Renal cortex interstitium (tissue), 11 donors: ENCODE results near the gene TTC33. TPM values are rescaled to one million over a fixed set of nuclear protein-coding genes. Genes with fewer than 3 reads are reported as not detected.
A peak's percentile ranks its signal among the peaks of the same experiment; 100 is the strongest.
"Not testable (repeated sequence)": the region's sequence is repeated elsewhere in the genome, so short reads cannot be mapped to it uniquely, and the experiment has no call there.

Source experiments
- DNase-seq, 11 donors: peaks; one replicate each; pipeline ENCODE4 v3.0.0-alpha.2; 2013; ENCODE audit warnings: low read depth in 9 of 11, low spot score in 4 of 11; ENCODE audit errors: extremely low read depth in 1 of 11
- polyA plus RNA-seq, 3 donors: library from polyadenylated mRNA; unstranded; fragments of 120-200 nt; gene quantifications; one replicate each; pipeline ENCODE4 v1.2.1, GENCODE V29; 2013; ENCODE audit not compliant: insufficient read length in 3 of 3

Gene TTC33
- polyA plus RNA-seq, 3 donors, result 33.3 to 39.8 (median 34.2) TPM

- not testable (repeated sequence) for DNase-seq
Measured at GRCh38 chr5:40786664-40787063, 30.9 kb upstream of the TTC33 start.

DNA sequence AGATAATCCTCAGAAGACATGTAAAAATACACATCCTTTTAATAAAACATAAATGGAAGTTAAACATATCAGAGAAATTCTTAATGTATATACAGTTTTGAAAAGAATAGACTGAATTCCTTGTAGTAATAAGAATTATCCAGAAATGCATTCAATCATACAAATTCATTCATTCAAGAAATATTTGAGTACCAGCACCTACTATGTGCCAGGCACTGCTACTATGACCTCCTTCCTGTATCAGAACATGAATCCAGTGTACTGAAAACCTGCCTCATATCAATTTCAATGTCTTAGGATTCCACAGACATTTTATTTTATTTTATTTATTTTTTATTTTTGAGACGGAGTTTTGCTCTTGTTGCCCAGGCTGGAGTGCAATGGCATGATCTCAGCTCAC, 29.2 kb upstream of the TTC33 start:
- DNase-seq, result no peak

DNA sequence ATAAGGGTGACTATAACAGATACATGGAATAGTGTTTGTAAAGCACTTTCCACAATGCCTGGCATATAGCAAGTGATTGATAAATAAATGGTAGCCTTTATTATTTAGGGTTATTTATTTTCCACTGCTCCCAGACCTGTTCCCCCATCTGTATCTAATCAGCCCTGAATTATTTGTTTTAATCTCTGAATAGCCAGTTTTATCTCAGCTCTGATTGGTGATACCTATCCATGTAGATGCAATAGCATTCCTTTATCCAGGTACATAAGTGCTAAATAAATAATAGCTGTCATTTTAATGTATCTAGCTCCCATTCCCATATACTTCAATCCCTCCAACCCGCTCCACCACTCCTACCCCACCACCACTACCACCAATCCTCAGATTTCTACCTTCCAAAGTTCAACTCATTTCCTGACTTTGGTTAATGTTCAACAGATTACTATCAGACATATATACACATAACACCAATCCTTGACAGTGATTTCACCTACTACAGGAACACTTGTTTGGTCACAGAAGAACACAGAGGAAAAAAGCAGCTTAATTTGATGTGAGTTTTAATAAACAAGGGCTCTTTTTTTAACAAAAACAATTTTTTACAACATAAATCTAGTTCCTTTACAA, 28.4 kb upstream of the TTC33 start:
- peak in 1 of 11 donors; percentile 28 for DNase-seq

- no peak for DNase-seq
Measured at GRCh38 chr5:40781843-40782409, 26.2 kb upstream of the TTC33 start.

GRCh38 chr5:40780858-40781257, 25.1 kb upstream of the TTC33 start:
- no peak for DNase-seq

DNA sequence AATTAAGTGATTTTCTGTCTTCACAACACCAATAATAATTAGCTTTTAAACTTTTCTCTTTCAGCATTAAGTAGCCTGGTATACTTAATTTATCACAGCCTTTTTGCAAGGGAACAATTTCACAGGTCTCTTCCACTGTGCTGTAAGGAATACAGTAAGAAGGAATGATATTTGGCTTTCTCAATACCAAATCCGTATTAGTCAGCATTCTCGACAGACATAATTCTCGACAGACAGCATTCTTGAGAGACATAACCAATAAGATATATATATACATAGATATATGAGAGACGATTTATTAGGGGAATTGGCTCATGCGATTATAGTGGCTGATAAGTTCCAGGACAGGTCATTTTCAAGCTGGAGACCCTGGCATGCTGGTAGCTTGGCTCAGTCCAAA, 24.4 kb upstream of the TTC33 start:
- no peak for DNase-seq

DNA sequence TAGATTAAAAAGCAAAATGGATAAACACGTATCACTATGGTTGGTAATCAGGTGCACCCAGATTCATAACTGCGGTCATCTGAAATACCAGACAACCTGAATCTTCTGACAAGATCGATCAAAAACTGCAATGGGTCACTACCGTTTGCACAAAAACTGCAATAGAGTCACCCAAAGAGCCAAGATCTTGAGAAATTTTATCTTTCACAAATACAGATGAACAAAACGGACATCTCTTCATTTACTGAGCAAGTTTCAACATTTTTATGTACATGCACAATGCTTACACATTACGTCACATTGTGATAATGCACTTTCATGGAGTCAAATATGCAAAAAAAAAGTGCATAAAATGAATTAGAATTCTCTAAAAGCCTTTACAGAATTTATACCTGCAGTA, 23.8 kb upstream of the TTC33 start:
- DNase-seq, result no peak

- no peak for DNase-seq
Measured at GRCh38 chr5:40778133-40778532, 22.4 kb upstream of the TTC33 start.

- DNase-seq, result no peak
Measured at GRCh38 chr5:40776658-40776977, 20.9 kb upstream of the TTC33 start.

DNA sequence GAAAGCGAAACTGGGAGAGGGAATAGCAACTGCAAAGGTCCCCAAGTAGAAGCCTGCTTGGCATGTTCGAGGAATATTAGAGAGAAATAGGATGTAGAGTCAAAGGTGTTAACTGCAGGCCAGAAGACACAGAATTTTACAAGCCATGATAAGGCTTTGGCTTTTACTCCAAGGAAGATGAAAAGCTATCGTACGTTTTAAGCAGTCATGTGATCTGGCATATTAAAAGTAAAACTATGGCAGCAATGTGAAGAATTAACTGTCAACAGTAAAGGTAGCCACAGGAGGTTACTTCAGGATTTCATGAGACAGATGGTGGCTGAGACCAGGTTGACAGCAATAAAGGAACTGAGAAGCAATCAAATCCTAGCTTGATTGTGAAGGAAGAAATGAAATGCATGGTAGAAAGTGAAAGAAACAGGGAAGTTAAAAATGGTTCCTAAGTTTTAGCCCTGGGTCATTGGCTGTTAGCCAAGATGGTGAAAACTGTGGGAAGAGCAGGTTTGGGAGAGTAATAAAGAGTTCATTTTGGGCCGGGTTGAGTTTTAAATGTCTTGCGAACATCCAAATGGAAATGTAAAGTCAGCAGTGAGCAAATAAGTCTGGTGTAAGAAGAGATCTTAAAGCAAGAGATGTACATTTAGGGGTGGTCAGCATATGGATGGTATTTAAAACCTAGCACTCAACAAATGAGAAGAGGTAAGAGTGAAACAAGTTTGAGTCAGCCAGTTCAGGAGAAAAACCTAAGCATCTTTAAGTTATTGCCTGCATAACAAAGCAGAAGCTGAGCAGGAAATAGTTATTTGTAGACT, 20.3 kb upstream of the TTC33 start:
- DNase-seq, result no peak

- DNase-seq, result no peak
Measured at GRCh38 chr5:40775085-40775845, 19.5 kb upstream of the TTC33 start.

GRCh38 chr5:40774623-40775022, 18.9 kb upstream of the TTC33 start:
- DNase-seq, result no peak

DNA sequence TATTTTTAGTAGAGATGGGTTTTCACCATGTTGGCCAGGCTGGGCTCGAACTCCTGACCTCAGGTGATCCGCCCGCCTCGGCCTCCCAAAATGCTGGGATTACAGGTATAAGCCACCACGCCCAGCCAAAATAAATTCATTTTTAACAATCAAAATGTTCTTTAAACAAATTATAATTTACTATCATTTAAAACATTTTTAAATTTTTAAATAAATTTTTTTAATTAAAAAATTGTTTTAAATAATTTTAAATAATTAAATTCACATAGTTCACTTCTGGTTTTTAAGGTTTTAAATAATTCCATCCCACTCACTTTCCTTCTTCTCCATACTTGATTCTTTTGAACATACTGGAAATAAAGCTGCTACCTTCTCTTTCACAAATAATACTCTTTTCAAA, 15.0 kb upstream of the TTC33 start:
- DNase-seq, result no peak

- DNase-seq, result no peak
Measured at GRCh38 chr5:40762705-40763104, 6.9 kb upstream of the TTC33 start.

DNA sequence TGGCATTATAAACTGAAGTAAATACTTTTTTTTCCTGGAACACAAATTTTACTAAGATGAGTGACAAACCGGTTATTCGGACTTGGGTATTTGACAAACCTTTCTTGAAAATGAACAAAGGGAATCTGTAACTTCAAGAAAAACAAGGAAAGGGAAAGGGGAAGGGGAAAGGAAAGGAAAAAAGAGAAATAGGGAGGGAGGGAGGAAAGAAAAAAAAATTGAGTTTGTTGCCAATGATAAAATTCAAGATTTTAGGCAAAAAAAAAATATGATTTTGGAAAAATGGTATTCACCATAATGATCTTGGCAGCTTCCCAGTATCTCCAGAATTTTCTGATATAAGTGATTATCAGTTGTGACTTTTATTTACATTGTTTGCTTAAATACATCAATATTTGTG, 1.6 kb upstream of the TTC33 start:
- no peak for DNase-seq

DNA sequence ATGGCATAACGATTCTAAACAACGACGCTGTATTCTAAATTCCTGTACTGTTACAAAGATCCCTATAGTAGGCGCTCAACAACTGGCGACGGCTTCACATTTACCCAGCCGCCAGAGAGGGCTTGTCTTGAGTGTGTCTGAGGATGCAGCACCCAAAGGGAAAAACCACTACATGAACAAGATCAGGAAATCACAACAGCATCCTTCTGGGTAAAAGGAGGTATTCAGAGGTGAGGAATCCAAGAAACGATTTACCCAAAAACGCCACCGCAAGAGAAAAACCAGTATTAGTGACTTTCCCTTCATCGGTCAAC, 711 bp downstream of the TTC33 start:
- DNase-seq, result peak; percentile 63 to 87 (median 79)

DNA sequence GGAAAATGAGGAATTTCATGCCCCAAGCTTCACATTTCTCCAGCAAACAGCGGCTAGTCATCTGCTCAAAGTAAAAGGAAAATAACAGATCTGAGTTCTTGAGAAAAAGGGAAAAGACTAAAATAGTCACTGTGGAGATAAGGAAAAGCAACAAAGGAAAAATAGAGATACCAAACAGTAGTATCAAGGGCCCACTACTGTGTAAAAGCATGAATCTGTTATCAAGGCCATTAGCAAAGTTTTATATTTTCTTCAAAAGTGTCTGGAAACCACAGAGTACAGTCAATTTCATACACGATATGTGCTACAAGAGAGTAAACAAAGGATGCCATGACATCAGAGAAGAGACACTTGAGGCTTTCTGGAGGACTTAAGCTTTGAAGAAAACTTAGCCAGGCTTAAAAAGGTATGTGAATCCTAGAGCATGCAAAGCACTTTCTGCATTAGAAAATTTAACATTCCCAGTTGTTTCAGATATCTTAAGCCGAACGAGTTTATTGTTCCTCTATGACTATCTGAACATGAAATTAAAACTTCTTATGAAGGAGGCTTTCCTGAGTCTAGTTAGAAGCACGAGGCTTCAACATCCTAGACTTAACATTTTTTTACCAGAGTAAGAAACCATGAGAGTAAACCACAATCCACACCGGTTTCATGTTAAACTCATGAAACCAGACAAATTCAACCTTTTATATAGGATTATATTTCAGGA, 1.2 kb downstream of the TTC33 start:
- peak in 6 of 11 donors; percentile 12 to 39 (median 27) for DNase-seq

- DNase-seq, result no peak
Measured at GRCh38 chr5:40746703-40747102, 9.1 kb downstream of the TTC33 start.

- no peak for DNase-seq
Measured at GRCh38 chr5:40743771-40744170, 12.0 kb downstream of the TTC33 start.
